ENCODE measurements around the gene TCF12. TPM values are rescaled to one million over a fixed set of nuclear protein-coding genes. Genes with fewer than 3 reads are reported as not detected.

The TCF12 gene
- polyA plus RNA-seq, 4 donors = 15.4 to 62.0 (median 18.5) TPM

DNA sequence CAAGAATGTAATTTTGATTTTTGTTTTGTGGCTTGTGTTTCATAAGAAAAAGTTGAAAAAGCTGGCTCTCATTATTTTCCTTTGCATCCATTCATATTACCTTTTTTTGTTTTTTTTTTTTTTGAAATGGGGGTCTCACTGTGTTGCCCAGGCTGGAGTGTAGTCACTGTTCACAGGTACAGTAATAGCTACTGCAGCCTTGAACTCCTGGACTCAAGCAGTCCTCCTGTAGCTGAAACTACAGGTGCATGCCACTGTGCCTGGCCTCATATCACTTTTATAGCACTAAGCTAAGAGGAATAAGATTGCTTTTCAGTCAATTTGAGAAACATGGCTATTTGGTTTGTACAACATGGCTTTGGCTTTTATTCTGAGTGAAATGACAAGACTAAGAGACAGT is 49.8 kb downstream of the TCF12 start:
- no peak overlapping the region for H3K27ac ChIP-seq (ENCODE audit: low read depth in 1 of 3, low read length in 2 of 3)
- FAIRE-seq = no peak
- DNase-seq = peak in 1 of 2 donors; percentile 22
- no peaks in the 10 kb centered on the region for H3K27me3 ChIP-seq (ENCODE audit: control insufficient read depth in 3 of 3, insufficient read depth in 3 of 3, low read length in 3 of 3)
- H3K4me1 ChIP-seq (ENCODE audit: control insufficient read depth in 3 of 3, insufficient read depth in 2 of 3, low read depth in 1 of 3, low read length in 2 of 3) = peaks cover 3 to 22% (median 21%) of the 10 kb centered on the region in 3 donors
- H3K4me3 ChIP-seq (ENCODE audit: low read depth in 1 of 3, low read length in 3 of 3) = no peak overlapping the region
- H3K9me3 ChIP-seq (ENCODE audit: control insufficient read depth in 2 of 2, insufficient read depth in 1 of 2, low read depth in 1 of 2, low read length in 1 of 2) = no peaks in the 10 kb centered on the region
- no peaks in the 10 kb centered on the region for H3K36me3 ChIP-seq (ENCODE audit: control insufficient read depth in 3 of 3, insufficient read depth in 2 of 3, low read depth in 1 of 3, low read length in 3 of 3)

DNA sequence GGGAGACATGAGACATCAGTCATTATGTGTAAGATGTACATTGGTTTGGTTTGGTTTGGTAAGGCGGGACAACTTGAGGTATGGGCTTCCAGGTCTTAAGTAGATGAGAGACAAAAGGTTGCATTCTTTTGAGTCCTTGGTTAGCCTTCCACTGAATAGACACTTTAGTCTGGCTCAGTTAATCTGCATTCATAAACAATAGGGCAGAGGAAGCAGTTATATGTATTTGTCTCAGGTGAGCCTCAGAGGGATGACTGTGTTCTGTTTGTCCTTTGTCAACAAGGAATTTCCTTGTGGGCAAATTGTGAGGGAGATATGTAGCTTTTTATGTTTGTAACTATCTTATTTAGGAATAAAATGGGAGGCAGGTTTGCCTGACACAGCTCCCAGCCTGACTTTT is 50.4 kb downstream of the TCF12 start:
- no peaks in the 10 kb centered on the region for H3K36me3 ChIP-seq (ENCODE audit: control insufficient read depth in 3 of 3, insufficient read depth in 2 of 3, low read depth in 1 of 3, low read length in 3 of 3)
- H3K4me3 ChIP-seq (ENCODE audit: low read depth in 1 of 3, low read length in 3 of 3) = no peak overlapping the region
- no peaks in the 10 kb centered on the region for H3K27me3 ChIP-seq (ENCODE audit: control insufficient read depth in 3 of 3, insufficient read depth in 3 of 3, low read length in 3 of 3)
- no peak for FAIRE-seq
- H3K9me3 ChIP-seq (ENCODE audit: control insufficient read depth in 2 of 2, insufficient read depth in 1 of 2, low read depth in 1 of 2, low read length in 1 of 2) = no peaks in the 10 kb centered on the region
- peaks cover 3 to 21% (median 18%) of the 10 kb centered on the region in 3 donors for H3K4me1 ChIP-seq (ENCODE audit: control insufficient read depth in 3 of 3, insufficient read depth in 2 of 3, low read depth in 1 of 3, low read length in 2 of 3)
- 97 to 100% (median 100%) methylated on average over 1 of the region's 1 CpG for WGBS, 3 donors
- peak in 1 of 2 donors; percentile 20 for DNase-seq
- peak overlapping the region in 1 of 3 donors; percentile 26 for H3K27ac ChIP-seq (ENCODE audit: low read depth in 1 of 3, low read length in 2 of 3)

DNA sequence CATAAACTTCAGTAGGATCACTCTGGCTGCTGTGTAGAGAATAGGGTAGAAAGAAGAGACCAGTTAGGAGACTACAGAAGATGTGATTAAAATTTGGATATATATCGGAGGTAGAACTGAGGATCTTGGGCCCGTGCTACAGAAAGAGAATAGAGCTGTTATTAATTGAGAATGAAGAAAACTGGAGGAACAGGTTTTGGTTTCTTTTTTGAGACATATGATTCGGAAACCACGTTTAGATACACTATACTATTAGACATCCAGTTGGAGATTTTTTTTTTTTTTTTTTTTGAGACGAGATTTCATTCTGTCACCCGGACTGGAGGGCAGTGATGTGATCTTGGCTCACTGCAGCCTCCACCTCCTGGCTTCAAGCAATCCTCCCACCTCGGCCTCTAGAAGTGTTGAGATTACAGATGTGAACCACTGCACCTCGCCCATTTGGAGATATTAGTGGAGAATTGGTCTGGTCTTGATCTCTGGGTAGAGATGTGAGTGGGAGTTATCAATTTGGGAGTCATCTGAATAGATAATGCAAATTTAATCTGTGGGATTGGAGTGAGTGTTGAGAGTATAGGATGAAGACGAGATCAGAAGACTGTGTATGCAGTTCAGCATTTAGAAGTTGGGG is 50.9 kb downstream of the TCF12 start:
- peak; percentile 51 to 52 for DNase-seq
- no peaks in the 10 kb centered on the region for H3K9me3 ChIP-seq (ENCODE audit: control insufficient read depth in 2 of 2, insufficient read depth in 1 of 2, low read depth in 1 of 2, low read length in 1 of 2)
- H3K4me1 ChIP-seq (ENCODE audit: control insufficient read depth in 3 of 3, insufficient read depth in 2 of 3, low read depth in 1 of 3, low read length in 2 of 3) = peaks cover 3 to 21% (median 18%) of the 10 kb centered on the region in 3 donors
- H3K4me3 ChIP-seq (ENCODE audit: low read depth in 1 of 3, low read length in 3 of 3) = no peak overlapping the region
- H3K27me3 ChIP-seq (ENCODE audit: control insufficient read depth in 3 of 3, insufficient read depth in 3 of 3, low read length in 3 of 3) = no peaks in the 10 kb centered on the region
- no peaks in the 10 kb centered on the region for H3K36me3 ChIP-seq (ENCODE audit: control insufficient read depth in 3 of 3, insufficient read depth in 2 of 3, low read depth in 1 of 3, low read length in 3 of 3)
- no peak for FAIRE-seq
- 33 to 63% (median 48%) methylated on average over 9 of the region's 9 CpGs for WGBS, 3 donors
- H3K27ac ChIP-seq (ENCODE audit: low read depth in 1 of 3, low read length in 2 of 3) = peak overlapping the region in 2 of 3 donors; percentile 26 to 38

DNA sequence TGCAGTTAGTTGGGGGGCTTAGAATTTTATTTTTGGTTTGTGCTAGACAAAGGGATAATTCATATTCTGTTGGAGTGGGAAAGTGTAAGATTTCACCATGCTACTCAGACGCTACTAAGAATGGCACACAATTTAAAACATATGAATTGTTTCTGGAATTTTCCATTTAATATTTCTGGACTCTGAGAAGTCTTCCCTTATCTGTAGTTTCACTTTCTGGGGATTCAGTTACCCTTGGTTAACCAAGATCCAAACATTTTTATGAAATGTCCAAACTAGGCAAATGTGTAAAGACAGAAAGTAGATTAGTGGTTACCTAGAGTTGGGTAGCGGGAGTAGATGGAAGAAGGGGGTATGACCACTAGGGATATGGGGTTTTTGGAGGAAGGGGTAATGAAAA is 53.1 kb downstream of the TCF12 start:
- Histone ChIP-seq H3K36me3 (ENCODE audit: control insufficient read depth in 3 of 3, insufficient read depth in 2 of 3, low read depth in 1 of 3, low read length in 3 of 3) (no peaks in the 10 kb centered on the region), H3K27ac (ENCODE audit: low read depth in 1 of 3, low read length in 2 of 3) (no peak overlapping the region), H3K9me3 (ENCODE audit: control insufficient read depth in 2 of 2, insufficient read depth in 1 of 2, low read depth in 1 of 2, low read length in 1 of 2) (no peaks in the 10 kb centered on the region), H3K27me3 (ENCODE audit: control insufficient read depth in 3 of 3, insufficient read depth in 3 of 3, low read length in 3 of 3) (no peaks in the 10 kb centered on the region), H3K4me3 (ENCODE audit: low read depth in 1 of 3, low read length in 3 of 3) (no peak overlapping the region), H3K4me1 (ENCODE audit: control insufficient read depth in 3 of 3, insufficient read depth in 2 of 3, low read depth in 1 of 3, low read length in 2 of 3) (peaks cover 3 to 18% (median 16%) of the 10 kb centered on the region in 3 donors)
- no peak for FAIRE-seq
- 83 to 95% (median 91%) methylated on average over 2 of the region's 2 CpGs for WGBS, 3 donors
- DNase-seq = no peak

DNA sequence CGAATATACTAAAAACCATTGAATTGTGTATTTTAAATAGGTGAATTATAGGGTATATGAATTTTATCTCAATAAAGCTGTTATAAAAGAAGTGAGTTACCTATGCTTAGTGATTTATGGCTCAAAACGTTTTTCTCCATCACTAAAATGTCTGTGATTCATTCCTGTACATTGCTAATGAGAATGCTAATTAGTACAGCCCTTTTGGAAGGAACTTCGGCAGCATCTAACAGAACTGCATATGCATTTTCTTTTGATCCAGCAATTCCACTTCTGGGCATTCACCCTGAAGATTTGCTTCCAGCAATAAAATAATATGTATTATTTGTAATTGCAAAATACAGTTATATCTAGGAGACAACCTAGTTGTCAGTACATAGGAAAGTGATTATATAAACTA is 53.6 kb downstream of the TCF12 start:
- WGBS, 3 donors = 47 to 54% (median 50%) methylated on average over 3 of the region's 3 CpGs
- no peak for DNase-seq
- H3K9me3 ChIP-seq (ENCODE audit: control insufficient read depth in 2 of 2, insufficient read depth in 1 of 2, low read depth in 1 of 2, low read length in 1 of 2) = no peaks in the 10 kb centered on the region
- H3K27me3 ChIP-seq (ENCODE audit: control insufficient read depth in 3 of 3, insufficient read depth in 3 of 3, low read length in 3 of 3) = no peaks in the 10 kb centered on the region
- FAIRE-seq = no peak
- no peak overlapping the region for H3K27ac ChIP-seq (ENCODE audit: low read depth in 1 of 3, low read length in 2 of 3)
- no peaks in the 10 kb centered on the region for H3K36me3 ChIP-seq (ENCODE audit: control insufficient read depth in 3 of 3, insufficient read depth in 2 of 3, low read depth in 1 of 3, low read length in 3 of 3)
- H3K4me3 ChIP-seq (ENCODE audit: low read depth in 1 of 3, low read length in 3 of 3) = no peak overlapping the region
- H3K4me1 ChIP-seq (ENCODE audit: control insufficient read depth in 3 of 3, insufficient read depth in 2 of 3, low read depth in 1 of 3, low read length in 2 of 3) = peaks cover 3 to 18% (median 16%) of the 10 kb centered on the region in 3 donors

DNA sequence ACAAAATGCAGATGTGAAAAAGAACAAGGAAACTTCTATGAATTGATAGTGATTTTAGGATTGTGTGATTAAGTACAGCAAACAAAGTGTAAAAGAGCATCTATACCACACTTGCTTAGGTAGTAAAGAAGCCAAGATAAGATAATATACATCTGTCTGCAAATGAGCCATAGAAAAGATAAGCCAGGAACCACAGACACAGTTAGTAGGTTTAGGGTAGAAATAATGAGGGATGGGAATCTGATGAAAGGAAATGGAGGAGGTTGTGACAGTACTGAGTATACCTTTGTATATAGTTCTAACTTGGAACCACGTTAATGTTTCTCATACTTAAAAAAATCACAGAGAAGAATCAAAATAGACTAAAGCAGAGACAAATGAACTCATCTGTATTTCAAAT is 54.0 kb downstream of the TCF12 start:
- DNase-seq (no peak), FAIRE-seq (no peak)
- Histone ChIP-seq H3K27me3 (ENCODE audit: control insufficient read depth in 3 of 3, insufficient read depth in 3 of 3, low read length in 3 of 3) (no peaks in the 10 kb centered on the region), H3K27ac (ENCODE audit: low read depth in 1 of 3, low read length in 2 of 3) (no peak overlapping the region), H3K4me1 (ENCODE audit: control insufficient read depth in 3 of 3, insufficient read depth in 2 of 3, low read depth in 1 of 3, low read length in 2 of 3) (peaks cover 3 to 18% (median 15%) of the 10 kb centered on the region in 3 donors), H3K9me3 (ENCODE audit: control insufficient read depth in 2 of 2, insufficient read depth in 1 of 2, low read depth in 1 of 2, low read length in 1 of 2) (no peaks in the 10 kb centered on the region), H3K4me3 (ENCODE audit: low read depth in 1 of 3, low read length in 3 of 3) (no peak overlapping the region), H3K36me3 (ENCODE audit: control insufficient read depth in 3 of 3, insufficient read depth in 2 of 3, low read depth in 1 of 3, low read length in 3 of 3) (no peaks in the 10 kb centered on the region)
- 15 to 56% (median 53%) methylated on average over 1 of the region's 1 CpG for WGBS, 3 donors

DNA sequence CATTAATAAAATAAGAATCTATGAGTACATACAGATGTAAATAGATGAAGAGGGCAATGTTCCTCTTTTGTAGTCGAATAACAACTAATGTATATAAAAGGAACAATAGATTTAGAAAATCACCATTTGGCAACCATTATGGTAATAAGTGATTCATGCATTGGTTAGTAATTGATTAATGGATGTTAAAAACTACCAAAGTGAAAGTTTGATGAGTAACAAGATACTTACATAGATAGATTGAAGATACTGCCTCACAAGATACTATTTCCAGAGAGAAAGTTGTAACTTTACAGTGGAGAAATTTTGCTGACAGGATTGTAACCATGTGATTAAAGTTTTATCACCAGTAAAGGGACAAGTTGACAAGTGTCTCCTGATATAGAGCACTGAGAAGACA is 55.0 kb downstream of the TCF12 start:
- H3K27me3 ChIP-seq (ENCODE audit: control insufficient read depth in 3 of 3, insufficient read depth in 3 of 3, low read length in 3 of 3) = no peaks in the 10 kb centered on the region
- H3K9me3 ChIP-seq (ENCODE audit: control insufficient read depth in 2 of 2, insufficient read depth in 1 of 2, low read depth in 1 of 2, low read length in 1 of 2) = no peaks in the 10 kb centered on the region
- no peak for DNase-seq
- H3K27ac ChIP-seq (ENCODE audit: low read depth in 1 of 3, low read length in 2 of 3) = no peak overlapping the region
- FAIRE-seq = no peak
- peaks cover under 1 to 18% (median 10%) of the 10 kb centered on the region in 3 donors for H3K4me1 ChIP-seq (ENCODE audit: control insufficient read depth in 3 of 3, insufficient read depth in 2 of 3, low read depth in 1 of 3, low read length in 2 of 3)
- no peak overlapping the region for H3K4me3 ChIP-seq (ENCODE audit: low read depth in 1 of 3, low read length in 3 of 3)
- WGBS, 3 donors = 72 to 87% (median 78%) methylated on average over 1 of the region's 1 CpG
- no peaks in the 10 kb centered on the region for H3K36me3 ChIP-seq (ENCODE audit: control insufficient read depth in 3 of 3, insufficient read depth in 2 of 3, low read depth in 1 of 3, low read length in 3 of 3)

DNA sequence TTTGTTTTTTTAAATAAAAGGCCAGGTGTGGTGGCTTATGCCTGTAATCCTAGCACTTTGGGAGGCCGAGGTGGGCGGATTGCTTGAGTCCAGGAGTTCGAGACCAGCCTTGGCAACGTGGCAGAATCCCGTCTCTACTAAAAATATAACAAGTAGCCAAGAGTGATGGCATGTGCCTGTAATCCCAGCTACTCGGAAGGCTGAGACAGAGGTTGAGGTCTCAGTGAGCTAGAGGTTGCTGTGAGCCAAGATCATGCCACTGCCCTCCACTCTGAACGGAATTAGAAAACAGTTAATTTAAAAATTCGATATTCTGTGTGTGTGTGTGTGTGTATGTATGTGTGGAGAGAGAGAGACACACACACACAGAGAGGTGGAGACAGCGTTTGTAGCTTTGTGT is 58.8 kb downstream of the TCF12 start:
- Histone ChIP-seq H3K27ac (ENCODE audit: low read depth in 1 of 3, low read length in 2 of 3) (no peak overlapping the region), H3K9me3 (ENCODE audit: control insufficient read depth in 2 of 2, insufficient read depth in 1 of 2, low read depth in 1 of 2, low read length in 1 of 2) (no peaks in the 10 kb centered on the region), H3K36me3 (ENCODE audit: control insufficient read depth in 3 of 3, insufficient read depth in 2 of 3, low read depth in 1 of 3, low read length in 3 of 3) (no peaks in the 10 kb centered on the region), H3K27me3 (ENCODE audit: control insufficient read depth in 3 of 3, insufficient read depth in 3 of 3, low read length in 3 of 3) (no peaks in the 10 kb centered on the region), H3K4me3 (ENCODE audit: low read depth in 1 of 3, low read length in 3 of 3) (no peak overlapping the region), H3K4me1 (ENCODE audit: control insufficient read depth in 3 of 3, insufficient read depth in 2 of 3, low read depth in 1 of 3, low read length in 2 of 3) (peaks cover 0 to 3% (median 0%) of the 10 kb centered on the region in 3 donors)
- FAIRE-seq (no peak), DNase-seq (no peak)
- 88 to 96% (median 96%) methylated on average over 9 of the region's 9 CpGs for WGBS, 3 donors

All from small intestine (tissue), 7 donors.